ENCODE results near the gene ZBTB40.

DNA sequence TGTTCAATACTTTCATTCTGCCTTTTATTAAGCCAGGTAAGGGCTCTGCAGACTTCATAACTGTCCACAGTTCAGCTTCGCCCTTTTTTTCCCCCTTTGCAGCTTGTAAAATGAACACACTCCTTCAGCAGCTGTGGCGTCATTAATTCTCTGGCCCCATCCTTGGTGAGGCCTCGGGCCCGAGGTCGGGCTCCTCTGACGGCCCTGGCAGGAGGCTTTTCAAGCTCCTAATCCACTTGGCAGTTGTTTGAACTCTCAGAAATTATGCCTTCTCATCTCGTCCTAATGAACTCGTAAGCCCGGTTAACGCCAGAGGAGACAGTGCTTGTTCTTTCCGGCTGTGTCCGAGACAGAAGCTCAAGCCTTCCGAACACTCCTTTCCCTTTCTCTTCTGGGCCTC is 93.5 kb downstream of the ZBTB40 start:
- no peak for TF ChIP-seq CTCF (IDR thresholded peaks at IDR 0.05; ENCODE audit: poor library complexity)
- TF ChIP-seq EZH2 (IDR thresholded peaks at IDR 0.05; ENCODE audit: borderline replicate concordance), result no peak
- no peak for TF ChIP-seq EZH2phosphoT487 (IDR thresholded peaks at IDR 0.05; ENCODE audit: low read depth, severe bottlenecking, unreplicated experiment)

Measured in hepatocyte (in vitro differentiated cells).